CD4-positive, CD25-positive, alpha-beta regulatory T cell (primary cell): ENCODE results near the gene PYGB. TPM values are rescaled to one million over a fixed set of nuclear protein-coding genes. Genes with fewer than 3 reads are reported as not detected.
A peak's percentile ranks its signal among the peaks of the same experiment; 100 is the strongest.

ENCODE experiments used
- ATAC-seq, 2 donors: fragments of 150-1000 bp; cut with Tn5 transposase; one replicate each; pipeline ENCODE4 v1.10.0; 2021; ENCODE audit warnings: low read depth in 2 of 2, moderate number of reproducible peaks in 2 of 2, moderate library complexity in 1 of 2
- DNase-seq, 3 donors: peaks; one replicate each; pipeline versions ENCODE4 v3.0.0 to v3.0.0-alpha.2; 2012 to 2022; ENCODE audit warnings: mixed read lengths in 1 of 3
- H3K27ac ChIP-seq: one replicate; pipeline ENCODE4 v1.7.0; 2013; ENCODE audit warnings: mild to moderate bottlenecking, low read length; ENCODE audit not compliant: insufficient read depth, poor library complexity, severe bottlenecking
- H3K27me3 ChIP-seq: one replicate; pipeline ENCODE4 v1.7.0; 2013; ENCODE audit warnings: low read length; ENCODE audit not compliant: control insufficient read depth, insufficient read depth
- H3K36me3 ChIP-seq: one replicate; pipeline ENCODE4 v1.7.0; 2013; ENCODE audit warnings: mild to moderate bottlenecking, low read length, moderate library complexity; ENCODE audit not compliant: control insufficient read depth, insufficient read depth
- H3K4me1 ChIP-seq: 2 replicates; pipeline ENCODE4 v1.7.0; 2013; ENCODE audit warnings: mild to moderate bottlenecking, low read length; ENCODE audit not compliant: insufficient read depth, control insufficient read depth, poor library complexity, severe bottlenecking
- H3K4me3 ChIP-seq: one replicate; pipeline ENCODE4 v1.7.0; 2013; ENCODE audit warnings: low read depth, mild to moderate bottlenecking, low read length, moderate library complexity
- H3K9me3 ChIP-seq, 2 experiments: 1 replicate in 1 of 2; 2 replicates in 1 of 2; pipeline ENCODE4 v1.7.0; 2013; ENCODE audit warnings: low read length in 2 of 2, mild to moderate bottlenecking in 1 of 2, moderate library complexity in 1 of 2; ENCODE audit not compliant: control insufficient read depth in 2 of 2
- H3K27ac Mint-ChIP-seq, 3 donors: one replicate each; pipeline ENCODE4 v1.8.0; 2020 to 2022; ENCODE audit warnings: mild to moderate bottlenecking in 3 of 3, mixed read lengths in 3 of 3, moderate library complexity in 2 of 3
- H3K27me3 Mint-ChIP-seq: one replicate; pipeline ENCODE4 v1.8.0; 2022; ENCODE audit warnings: mild to moderate bottlenecking, mixed read lengths
- H3K36me3 Mint-ChIP-seq: one replicate; pipeline ENCODE4 v1.8.0; 2020; ENCODE audit warnings: mixed read lengths
- H3K4me1 Mint-ChIP-seq, 4 donors: one replicate each; pipeline ENCODE4 v1.8.0; 2020 to 2022; ENCODE audit warnings: mixed read lengths in 4 of 4, mild to moderate bottlenecking in 1 of 4
- H3K4me3 Mint-ChIP-seq, 4 donors: one replicate each; pipeline ENCODE4 v1.8.0; 2020 to 2022; ENCODE audit warnings: mild to moderate bottlenecking in 4 of 4, mixed read lengths in 4 of 4, moderate library complexity in 3 of 4
- H3K9me3 Mint-ChIP-seq, 7 donors: one replicate each; pipeline ENCODE4 v1.8.0; 2020 to 2022; ENCODE audit warnings: mixed read lengths in 7 of 7, mild to moderate bottlenecking in 3 of 7, moderate library complexity in 2 of 7
- polyA plus RNA-seq, 4 donors: library from polyadenylated mRNA; unstranded; fragments of 300-500 nt; fragmentation: Illumina TruSeq; gene quantifications; one replicate each; pipeline ENCODE4 v1.2.3, GENCODE V29; 2021
- total RNA-seq: library from RNA; stranded (reverse); gene quantifications from one replicate; pipeline ENCODE4 v1.2.3, GENCODE V29; 2022

Gene PYGB
- total and polyA plus RNA-seq, 5 donors from 2014 or later = 37.2 to 64.6 (median 45.4) TPM

GRCh38 chr20:25273046-25273445, 25.2 kb downstream of the PYGB start:
- H3K36me3 Mint-ChIP-seq = peaks cover 37% of the 10 kb centered on the region

GRCh38 chr20:25273541-25274358, 25.9 kb downstream of the PYGB start:
- Histone ChIP-seq H3K27ac (no peak overlapping the region), H3K4me3 (no peak overlapping the region), H3K9me3 (no peaks in the 10 kb centered on the region), H3K4me1 (no peaks in the 10 kb centered on the region), H3K27me3 (no peaks in the 10 kb centered on the region), H3K36me3 (peaks cover 63% of the 10 kb centered on the region)
- peak overlapping the region in 1 of 3 donors; percentile 15 for H3K27ac Mint-ChIP-seq
- H3K36me3 Mint-ChIP-seq = peaks cover 35% of the 10 kb centered on the region
- H3K4me1 Mint-ChIP-seq = no peaks in the 10 kb centered on the region
- H3K27me3 Mint-ChIP-seq = no peaks in the 10 kb centered on the region
- DNase-seq (no peak), ATAC-seq (no peak)
- H3K9me3 Mint-ChIP-seq = no peaks in the 10 kb centered on the region
- H3K4me3 Mint-ChIP-seq = peak overlapping the region in 1 of 4 donors; percentile 32

More at GRCh38 chr20:25273046-25273445, 25.2 kb downstream of the PYGB start:
- DNase-seq (no peak), ATAC-seq (no peak)
- Mint-ChIP-seq H3K27me3 (no peaks in the 10 kb centered on the region), H3K4me1 (no peaks in the 10 kb centered on the region), H3K9me3 (no peaks in the 10 kb centered on the region), H3K4me3 (no peak overlapping the region), H3K27ac (no peak overlapping the region)
- no peaks in the 10 kb centered on the region for H3K27me3 ChIP-seq
- no peak overlapping the region for H3K27ac ChIP-seq
- H3K4me1 ChIP-seq = no peaks in the 10 kb centered on the region
- no peak overlapping the region for H3K4me3 ChIP-seq
- H3K36me3 ChIP-seq = peaks cover 58% of the 10 kb centered on the region
- H3K9me3 ChIP-seq = no peaks in the 10 kb centered on the region

- Histone ChIP-seq H3K27me3 (no peaks in the 10 kb centered on the region), H3K4me1 (no peaks in the 10 kb centered on the region), H3K4me3 (no peak overlapping the region), H3K27ac (no peak overlapping the region), H3K36me3 (peaks cover 59% of the 10 kb centered on the region), H3K9me3 (no peaks in the 10 kb centered on the region)
- no peak for DNase-seq
- H3K9me3 Mint-ChIP-seq = no peaks in the 10 kb centered on the region
- ATAC-seq = no peak
- H3K27ac Mint-ChIP-seq = no peak overlapping the region
- H3K36me3 Mint-ChIP-seq = peaks cover 31% of the 10 kb centered on the region
- H3K4me1 Mint-ChIP-seq = no peaks in the 10 kb centered on the region
- H3K27me3 Mint-ChIP-seq = no peaks in the 10 kb centered on the region
- H3K4me3 Mint-ChIP-seq = no peak overlapping the region
Measured at GRCh38 chr20:25274481-25274880, 26.6 kb downstream of the PYGB start.

GRCh38 chr20:25274891-25275812, 27.3 kb downstream of the PYGB start:
- no peak overlapping the region for H3K4me3 Mint-ChIP-seq
- no peaks in the 10 kb centered on the region for H3K4me1 Mint-ChIP-seq
- Histone ChIP-seq H3K9me3 (no peaks in the 10 kb centered on the region), H3K27ac (no peak overlapping the region), H3K4me3 (no peak overlapping the region), H3K27me3 (no peaks in the 10 kb centered on the region), H3K4me1 (no peaks in the 10 kb centered on the region), H3K36me3 (peaks cover 54% of the 10 kb centered on the region)
- H3K27me3 Mint-ChIP-seq = no peaks in the 10 kb centered on the region
- ATAC-seq (no peak), DNase-seq (no peak)
- H3K9me3 Mint-ChIP-seq = no peaks in the 10 kb centered on the region
- H3K36me3 Mint-ChIP-seq = peaks cover 27% of the 10 kb centered on the region
- peak overlapping the region in 2 of 3 donors; percentile 20 to 21 for H3K27ac Mint-ChIP-seq

GRCh38 chr20:25275813-25276532, 28.1 kb downstream of the PYGB start:
- H3K4me3 Mint-ChIP-seq = no peak overlapping the region
- H3K9me3 Mint-ChIP-seq = no peaks in the 10 kb centered on the region
- Histone ChIP-seq H3K4me3 (no peak overlapping the region), H3K36me3 (peaks cover 58% of the 10 kb centered on the region), H3K27ac (no peak overlapping the region), H3K27me3 (no peaks in the 10 kb centered on the region), H3K9me3 (no peaks in the 10 kb centered on the region), H3K4me1 (no peaks in the 10 kb centered on the region)
- DNase-seq (no peak), ATAC-seq (no peak)
- H3K27me3 Mint-ChIP-seq = no peaks in the 10 kb centered on the region
- H3K4me1 Mint-ChIP-seq = no peaks in the 10 kb centered on the region
- peaks cover 27% of the 10 kb centered on the region for H3K36me3 Mint-ChIP-seq
- H3K27ac Mint-ChIP-seq = peak overlapping the region in 1 of 3 donors; percentile 20

GRCh38 chr20:25276533-25277050, 28.7 kb downstream of the PYGB start:
- Mint-ChIP-seq H3K27ac (no peak overlapping the region), H3K4me1 (no peaks in the 10 kb centered on the region), H3K9me3 (no peaks in the 10 kb centered on the region), H3K4me3 (no peak overlapping the region), H3K27me3 (no peaks in the 10 kb centered on the region), H3K36me3 (peaks cover 23% of the 10 kb centered on the region)
- Histone ChIP-seq H3K9me3 (no peaks in the 10 kb centered on the region), H3K27me3 (no peaks in the 10 kb centered on the region), H3K36me3 (peaks cover 58% of the 10 kb centered on the region), H3K27ac (no peak overlapping the region), H3K4me1 (no peaks in the 10 kb centered on the region), H3K4me3 (no peak overlapping the region)
- DNase-seq (no peak), ATAC-seq (no peak)

GRCh38 chr20:25277051-25277801, 29.3 kb downstream of the PYGB start:
- H3K4me3 ChIP-seq = no peak overlapping the region
- no peaks in the 10 kb centered on the region for H3K9me3 ChIP-seq
- Mint-ChIP-seq H3K27me3 (no peaks in the 10 kb centered on the region), H3K4me3 (no peak overlapping the region), H3K27ac (no peak overlapping the region), H3K9me3 (no peaks in the 10 kb centered on the region), H3K4me1 (no peaks in the 10 kb centered on the region), H3K36me3 (peaks cover 20% of the 10 kb centered on the region)
- DNase-seq = no peak
- no peaks in the 10 kb centered on the region for H3K4me1 ChIP-seq
- no peak overlapping the region for H3K27ac ChIP-seq
- ATAC-seq = no peak
- H3K27me3 ChIP-seq = no peaks in the 10 kb centered on the region
- H3K36me3 ChIP-seq = peaks cover 57% of the 10 kb centered on the region
